ENCODE measurements around the gene FMOD.

FMOD gene

DNA sequence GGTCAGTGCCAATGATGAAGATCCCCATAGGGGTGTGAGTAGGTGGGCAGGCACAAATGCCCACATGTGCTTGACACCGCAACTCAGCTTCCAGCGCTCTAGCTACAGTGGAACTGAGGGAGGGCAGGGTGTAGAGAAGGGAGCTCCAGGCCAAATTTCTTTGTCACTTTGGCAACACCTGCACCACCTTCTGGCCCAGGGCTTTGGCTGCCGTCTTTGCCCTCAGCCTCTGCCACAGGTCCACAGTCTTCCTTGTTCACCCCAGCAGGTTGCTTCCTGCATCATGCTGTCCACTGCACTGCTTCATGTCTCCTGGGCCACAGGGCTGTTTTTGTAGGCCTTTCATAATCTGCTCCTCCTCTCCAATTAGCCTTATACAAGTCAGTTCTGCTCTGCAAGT, 20.4 kb upstream of the FMOD start:
- TF ChIP-seq FOXP2 (optimal IDR thresholded peaks at IDR 0.05; ENCODE audit: borderline replicate concordance, extremely low read depth, extremely low read length, insufficient read depth): no peak
- TF ChIP-seq SIN3A (IDR thresholded peaks at IDR 0.05; ENCODE audit: borderline replicate concordance, insufficient read depth, low read length): no peak
- TF ChIP-seq, protein P1, sequence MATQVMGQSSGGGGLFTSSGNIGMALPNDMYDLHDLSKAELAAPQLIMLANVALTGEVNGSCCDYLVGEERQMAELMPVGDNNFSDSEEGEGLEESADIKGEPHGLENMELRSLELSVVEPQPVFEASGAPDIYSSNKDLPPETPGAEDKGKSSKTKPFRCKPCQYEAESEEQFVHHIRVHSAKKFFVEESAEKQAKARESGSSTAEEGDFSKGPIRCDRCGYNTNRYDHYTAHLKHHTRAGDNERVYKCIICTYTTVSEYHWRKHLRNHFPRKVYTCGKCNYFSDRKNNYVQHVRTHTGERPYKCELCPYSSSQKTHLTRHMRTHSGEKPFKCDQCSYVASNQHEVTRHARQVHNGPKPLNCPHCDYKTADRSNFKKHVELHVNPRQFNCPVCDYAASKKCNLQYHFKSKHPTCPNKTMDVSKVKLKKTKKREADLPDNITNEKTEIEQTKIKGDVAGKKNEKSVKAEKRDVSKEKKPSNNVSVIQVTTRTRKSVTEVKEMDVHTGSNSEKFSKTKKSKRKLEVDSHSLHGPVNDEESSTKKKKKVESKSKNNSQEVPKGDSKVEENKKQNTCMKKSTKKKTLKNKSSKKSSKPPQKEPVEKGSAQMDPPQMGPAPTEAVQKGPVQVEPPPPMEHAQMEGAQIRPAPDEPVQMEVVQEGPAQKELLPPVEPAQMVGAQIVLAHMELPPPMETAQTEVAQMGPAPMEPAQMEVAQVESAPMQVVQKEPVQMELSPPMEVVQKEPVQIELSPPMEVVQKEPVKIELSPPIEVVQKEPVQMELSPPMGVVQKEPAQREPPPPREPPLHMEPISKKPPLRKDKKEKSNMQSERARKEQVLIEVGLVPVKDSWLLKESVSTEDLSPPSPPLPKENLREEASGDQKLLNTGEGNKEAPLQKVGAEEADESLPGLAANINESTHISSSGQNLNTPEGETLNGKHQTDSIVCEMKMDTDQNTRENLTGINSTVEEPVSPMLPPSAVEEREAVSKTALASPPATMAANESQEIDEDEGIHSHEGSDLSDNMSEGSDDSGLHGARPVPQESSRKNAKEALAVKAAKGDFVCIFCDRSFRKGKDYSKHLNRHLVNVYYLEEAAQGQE (IDR thresholded peaks at IDR 0.05; ENCODE audit: insufficient read depth in 1 of 2, low read depth in 2 of 2, low read length in 2 of 2): no peak
- TF ChIP-seq POLR2AphosphoS5 (IDR thresholded peaks at IDR 0.05; ENCODE audit: low read depth, low read length): no peak
- TF ChIP-seq TAF1 (IDR thresholded peaks at IDR 0.05; ENCODE audit: borderline replicate concordance, insufficient read depth, low read length): no peak

DNA sequence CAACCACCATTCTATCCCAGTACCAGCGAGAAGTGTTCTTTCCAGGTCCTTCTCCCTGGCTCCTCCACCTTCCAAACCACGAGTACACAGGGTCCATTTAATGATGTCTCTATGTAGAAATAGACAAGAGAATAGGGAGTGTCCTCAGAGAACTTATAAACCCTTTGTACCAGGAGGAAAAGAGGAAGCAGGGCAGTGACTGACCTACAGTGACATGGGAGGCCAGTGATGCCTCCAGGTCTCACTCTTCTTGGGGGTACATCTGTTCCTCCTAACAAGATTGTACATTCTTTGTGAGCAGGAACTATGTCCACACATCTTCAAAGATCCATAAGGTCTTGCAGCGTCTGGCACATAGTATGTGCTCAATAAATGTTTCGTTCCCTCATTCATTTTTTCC, 18.7 kb upstream of the FMOD start:
- TF ChIP-seq TAF1 (IDR thresholded peaks at IDR 0.05; ENCODE audit: borderline replicate concordance, insufficient read depth, low read length): no peak
- TF ChIP-seq, protein P1 (IDR thresholded peaks at IDR 0.05; ENCODE audit: insufficient read depth in 1 of 2, low read depth in 2 of 2, low read length in 2 of 2): no peak
- no peak for TF ChIP-seq FOXP2 (optimal IDR thresholded peaks at IDR 0.05; ENCODE audit: borderline replicate concordance, extremely low read depth, extremely low read length, insufficient read depth)
- no peak for TF ChIP-seq POLR2AphosphoS5 (IDR thresholded peaks at IDR 0.05; ENCODE audit: low read depth, low read length)
- TF ChIP-seq SIN3A (IDR thresholded peaks at IDR 0.05; ENCODE audit: borderline replicate concordance, insufficient read depth, low read length): no peak

DNA sequence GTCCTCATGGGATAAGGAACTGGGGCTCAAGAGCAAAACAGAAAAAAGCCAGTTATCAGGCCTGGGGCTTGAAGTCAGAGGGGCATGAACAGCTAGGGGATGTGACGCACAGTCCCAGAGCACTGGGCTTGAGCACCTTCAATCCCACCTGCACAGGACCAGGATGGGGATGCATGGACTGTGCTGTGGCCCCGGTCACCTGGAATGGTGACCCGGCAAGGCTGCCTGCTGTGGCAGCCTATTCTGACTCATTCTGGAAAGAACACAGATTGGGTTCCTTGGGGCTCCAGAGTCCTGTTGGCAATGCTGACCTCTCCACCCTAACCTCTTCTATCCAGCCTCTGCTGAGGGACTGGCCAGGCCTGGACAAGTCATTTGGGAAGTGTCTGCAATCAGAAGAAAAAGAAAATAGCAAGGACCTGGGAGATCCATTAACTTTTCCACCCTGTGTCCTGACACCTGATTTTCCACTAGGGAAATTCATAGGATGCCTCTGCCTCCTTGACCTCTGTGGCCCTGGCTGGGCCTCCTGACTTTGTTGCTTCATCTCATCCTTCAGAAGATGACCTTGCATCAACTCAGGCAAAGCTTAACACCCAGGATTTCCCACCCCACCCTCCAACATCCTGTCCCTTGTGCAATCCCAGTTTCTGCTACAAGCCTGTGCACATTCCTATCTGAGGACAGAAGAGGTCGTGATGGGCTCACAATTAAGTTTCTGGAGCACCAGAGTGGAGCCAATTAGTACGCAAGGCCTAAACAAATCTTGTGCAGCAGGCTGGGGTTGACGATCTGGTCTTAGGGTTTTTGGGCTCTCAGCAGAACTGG, 17.9 kb upstream of the FMOD start:
- TF ChIP-seq POLR2AphosphoS5 (IDR thresholded peaks at IDR 0.05; ENCODE audit: low read depth, low read length) (no peak), SIN3A (IDR thresholded peaks at IDR 0.05; ENCODE audit: borderline replicate concordance, insufficient read depth, low read length) (no peak), FOXP2 (optimal IDR thresholded peaks at IDR 0.05; ENCODE audit: borderline replicate concordance, extremely low read depth, extremely low read length, insufficient read depth) (no peak), TAF1 (IDR thresholded peaks at IDR 0.05; ENCODE audit: borderline replicate concordance, insufficient read depth, low read length) (no peak)
- TF ChIP-seq, protein P1 (IDR thresholded peaks at IDR 0.05; ENCODE audit: insufficient read depth in 1 of 2, low read depth in 2 of 2, low read length in 2 of 2): no peak

DNA sequence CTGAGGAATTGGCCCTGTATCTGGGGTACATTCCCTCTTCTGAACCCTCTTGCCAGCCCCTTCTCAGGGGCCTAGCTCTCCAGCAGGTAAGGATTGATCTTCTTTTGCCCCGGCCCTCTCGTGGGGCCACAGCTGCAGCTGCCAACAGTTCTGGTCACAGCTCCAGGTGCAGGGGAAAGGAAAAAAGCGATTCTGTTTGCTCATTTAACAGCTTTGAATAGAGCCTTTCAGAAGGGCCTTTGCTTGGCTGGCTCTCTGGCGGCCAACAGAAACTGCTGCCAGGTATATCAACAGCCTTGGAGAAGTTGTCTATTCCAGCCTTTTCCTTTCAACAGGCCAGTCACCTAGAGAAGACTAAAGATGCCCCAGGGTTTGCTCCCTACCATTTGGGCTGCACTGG, 16.1 kb upstream of the FMOD start:
- TF ChIP-seq, protein P1 (IDR thresholded peaks at IDR 0.05; ENCODE audit: insufficient read depth in 1 of 2, low read depth in 2 of 2, low read length in 2 of 2): no peak
- TF ChIP-seq SIN3A (IDR thresholded peaks at IDR 0.05; ENCODE audit: borderline replicate concordance, insufficient read depth, low read length): no peak
- TF ChIP-seq FOXP2 (optimal IDR thresholded peaks at IDR 0.05; ENCODE audit: borderline replicate concordance, extremely low read depth, extremely low read length, insufficient read depth): no peak
- no peak for TF ChIP-seq POLR2AphosphoS5 (IDR thresholded peaks at IDR 0.05; ENCODE audit: low read depth, low read length)
- no peak for TF ChIP-seq TAF1 (IDR thresholded peaks at IDR 0.05; ENCODE audit: borderline replicate concordance, insufficient read depth, low read length)
